Stimulated activated CD8-positive, alpha-beta memory T cell treated with anti-CD3 and anti-CD28 coated beads, Interleukin-7, amount 100 ng/mL, for 4 hours (primary cell): ENCODE results near the gene MYRFL.

ENCODE experiments used
- DNase-seq, 2 donors: peaks; one replicate each; pipeline ENCODE4 v3.0.0-alpha.2; 2020; ENCODE audit warnings: low read depth in 2 of 2

The MYRFL gene

DNA sequence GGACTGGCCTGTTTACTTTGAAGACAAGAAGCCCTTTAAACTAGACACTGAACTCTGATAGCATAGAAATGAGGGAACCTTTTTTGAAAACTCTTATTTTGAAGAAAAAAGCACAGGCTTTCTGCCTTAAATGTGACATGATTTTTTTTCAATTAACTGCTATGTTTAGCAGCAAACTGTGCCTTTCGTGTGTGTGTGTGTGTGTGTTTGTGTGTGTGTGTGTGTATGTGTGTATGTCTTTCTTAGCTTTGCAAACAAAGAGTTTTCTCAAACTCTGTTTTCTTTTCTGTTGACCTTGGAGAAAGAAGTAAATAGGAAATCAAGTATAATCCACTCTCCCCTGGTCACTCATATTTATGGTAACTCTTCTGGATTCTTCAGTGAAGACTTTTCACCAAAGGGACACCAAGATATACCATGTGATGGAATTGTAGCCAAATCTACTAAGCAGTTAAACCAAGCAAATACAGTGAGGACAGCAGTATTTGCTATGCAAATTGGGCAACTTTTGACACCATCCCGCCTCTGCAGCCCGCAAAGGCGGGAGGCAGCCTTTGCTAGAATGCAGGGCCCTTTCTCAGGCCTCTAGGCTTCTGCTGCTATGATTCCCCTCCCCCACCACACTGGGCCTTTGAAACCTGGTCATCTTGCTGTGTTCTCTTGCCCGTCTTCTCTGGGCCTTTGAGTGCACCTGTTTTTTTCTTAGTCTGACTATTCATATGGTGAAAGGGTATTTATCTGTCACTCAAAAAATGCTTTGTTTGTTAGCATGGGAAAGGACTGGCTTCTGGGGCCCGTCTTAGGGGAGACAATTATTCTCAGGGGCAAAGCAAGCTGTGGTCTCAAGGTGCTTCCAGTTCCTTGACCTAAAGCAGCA, 107.9 kb downstream of the MYRFL start:
- DNase-seq = no peak

DNA sequence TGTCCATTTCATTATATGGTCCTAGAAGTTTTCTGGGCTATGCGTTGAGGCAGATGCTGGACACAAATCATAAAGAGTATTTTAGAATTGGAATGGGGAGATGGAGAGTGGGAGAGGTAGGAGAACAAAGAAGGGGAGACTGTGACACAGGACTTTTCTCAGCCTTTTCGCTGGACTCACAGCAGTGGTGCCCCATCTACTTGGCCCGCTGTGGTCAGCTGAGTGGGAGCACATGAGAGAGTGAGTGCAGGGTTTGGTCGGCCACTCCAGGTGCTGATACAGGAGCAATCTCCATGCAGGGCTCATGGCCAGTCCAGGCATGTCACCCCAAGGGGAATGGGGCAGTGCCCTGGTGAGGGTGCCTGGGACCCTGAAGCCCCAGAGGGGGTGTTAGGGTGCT, 109.0 kb downstream of the MYRFL start:
- DNase-seq = no peak

DNA sequence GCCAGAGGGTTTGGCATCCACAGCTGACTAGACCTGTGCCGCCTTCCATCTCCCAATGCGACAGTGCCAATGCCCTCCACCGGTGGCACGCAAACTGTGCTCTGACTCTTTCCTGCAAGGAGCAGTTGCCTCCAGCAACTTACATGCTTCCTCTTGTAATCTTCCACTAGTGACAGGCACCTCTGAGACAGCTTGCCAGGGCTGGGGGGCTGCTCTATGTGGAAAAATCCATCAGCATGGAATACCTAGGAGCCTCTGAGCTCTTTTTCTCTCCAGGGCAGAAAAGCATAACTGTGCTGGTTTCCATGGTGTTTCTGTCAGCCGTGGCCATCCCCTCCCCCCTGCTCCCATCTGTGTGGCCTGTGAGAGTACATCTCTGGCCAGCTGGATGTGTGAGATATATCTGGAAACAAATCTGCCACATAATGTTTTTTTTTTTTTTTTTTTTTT, 110.6 kb downstream of the MYRFL start:
- no peak for DNase-seq

DNA sequence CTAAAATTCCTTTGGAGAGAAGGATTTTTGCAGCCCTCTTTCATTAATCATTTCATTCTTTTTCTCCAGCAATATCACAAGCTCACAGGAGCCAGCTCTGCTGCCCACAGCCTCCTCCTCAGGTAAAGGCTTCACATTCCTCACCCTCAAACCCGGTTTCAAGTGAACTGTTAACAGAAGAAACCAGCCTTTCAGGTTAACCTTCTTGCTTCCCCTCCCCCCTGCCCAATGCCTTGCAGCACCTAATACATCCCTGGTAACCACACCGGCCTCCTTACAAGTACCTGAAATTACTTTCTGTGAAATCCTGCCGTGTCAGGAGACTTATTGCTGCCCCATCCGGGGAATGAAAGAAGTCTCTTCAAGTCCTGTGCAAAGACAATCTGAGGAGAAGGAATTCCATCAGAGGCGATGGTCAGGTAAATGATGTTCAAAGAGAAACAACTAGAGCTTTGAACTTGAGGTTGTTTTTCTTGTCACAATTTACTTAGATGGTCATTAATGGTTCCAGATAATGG, 111.2 kb downstream of the MYRFL start:
- DNase-seq = no peak

DNA sequence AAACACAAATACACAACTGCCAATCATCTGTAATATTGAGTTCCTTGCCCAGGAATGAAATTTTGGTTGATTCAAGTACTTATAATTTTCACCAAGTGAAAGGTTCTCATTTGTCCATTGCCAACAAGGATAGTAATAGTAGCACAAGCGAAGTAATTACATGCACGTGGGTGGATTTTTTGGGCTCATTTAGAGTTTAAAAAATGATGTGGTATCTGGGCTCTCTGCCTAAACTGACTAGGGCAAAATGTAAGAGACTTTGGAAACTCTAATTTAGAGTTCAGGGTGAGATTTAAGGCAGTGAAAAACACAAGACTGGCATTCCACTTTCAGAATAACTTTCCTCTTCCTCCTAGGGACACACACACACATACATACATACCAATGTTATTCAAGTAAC, 111.7 kb downstream of the MYRFL start:
- no peak for DNase-seq

DNA sequence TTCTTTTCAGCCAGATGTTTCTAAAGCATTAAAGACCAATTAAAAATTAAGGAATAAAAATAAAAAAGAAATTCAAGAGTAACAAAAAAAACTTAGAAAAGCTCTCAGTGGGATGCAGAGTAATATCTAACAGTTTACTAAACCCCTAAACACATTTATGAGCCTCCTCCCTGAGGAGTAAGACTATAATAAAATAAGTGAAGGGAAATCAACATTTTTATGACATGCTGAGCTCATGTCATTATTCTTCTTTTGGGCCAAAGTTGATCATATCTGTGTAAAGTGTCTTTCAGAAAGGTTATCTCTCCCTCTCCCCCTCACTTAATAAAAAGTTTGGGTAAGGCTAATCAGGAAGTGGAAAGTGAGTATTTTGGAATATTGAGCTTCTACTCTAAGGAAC, 122.1 kb downstream of the MYRFL start:
- DNase-seq = no peak

DNA sequence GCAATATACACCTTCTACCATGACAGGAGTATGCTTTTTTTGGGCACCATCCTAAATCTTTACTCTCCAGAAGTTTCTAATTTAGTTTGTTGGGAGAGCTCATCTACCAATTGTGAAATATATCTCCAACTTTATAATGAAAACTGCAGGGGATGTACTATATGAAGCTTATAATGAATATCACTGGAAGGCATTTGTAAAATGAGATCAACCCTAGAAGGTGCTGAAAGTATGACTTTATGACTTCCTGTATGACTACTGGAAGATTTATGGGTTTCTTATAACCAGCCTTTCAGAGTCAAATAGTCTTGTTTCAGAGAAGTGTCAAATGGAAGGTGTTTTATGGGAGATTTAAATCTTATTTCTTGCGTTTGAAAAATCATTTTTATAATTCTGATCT, 122.9 kb downstream of the MYRFL start:
- no peak for DNase-seq

DNA sequence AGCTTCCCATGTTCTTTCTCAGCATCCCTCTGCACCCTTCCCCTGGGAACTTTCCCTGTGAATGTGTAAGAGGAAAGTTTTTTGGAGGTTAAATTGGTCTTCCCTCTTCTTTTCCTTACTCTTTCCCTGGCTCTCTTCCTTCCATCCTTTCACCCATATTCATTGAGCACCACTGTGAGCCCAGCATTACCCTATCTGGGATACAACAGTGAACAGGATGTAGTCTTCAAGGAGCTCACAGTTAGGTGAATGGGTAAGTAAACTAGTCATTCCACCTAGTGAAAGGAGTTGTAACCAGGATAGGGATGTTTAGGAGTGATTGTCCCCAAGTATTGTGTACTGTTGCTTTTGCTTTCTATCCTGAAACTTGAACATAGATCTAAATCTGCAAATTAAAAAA, 123.8 kb downstream of the MYRFL start:
- DNase-seq = no peak

DNA sequence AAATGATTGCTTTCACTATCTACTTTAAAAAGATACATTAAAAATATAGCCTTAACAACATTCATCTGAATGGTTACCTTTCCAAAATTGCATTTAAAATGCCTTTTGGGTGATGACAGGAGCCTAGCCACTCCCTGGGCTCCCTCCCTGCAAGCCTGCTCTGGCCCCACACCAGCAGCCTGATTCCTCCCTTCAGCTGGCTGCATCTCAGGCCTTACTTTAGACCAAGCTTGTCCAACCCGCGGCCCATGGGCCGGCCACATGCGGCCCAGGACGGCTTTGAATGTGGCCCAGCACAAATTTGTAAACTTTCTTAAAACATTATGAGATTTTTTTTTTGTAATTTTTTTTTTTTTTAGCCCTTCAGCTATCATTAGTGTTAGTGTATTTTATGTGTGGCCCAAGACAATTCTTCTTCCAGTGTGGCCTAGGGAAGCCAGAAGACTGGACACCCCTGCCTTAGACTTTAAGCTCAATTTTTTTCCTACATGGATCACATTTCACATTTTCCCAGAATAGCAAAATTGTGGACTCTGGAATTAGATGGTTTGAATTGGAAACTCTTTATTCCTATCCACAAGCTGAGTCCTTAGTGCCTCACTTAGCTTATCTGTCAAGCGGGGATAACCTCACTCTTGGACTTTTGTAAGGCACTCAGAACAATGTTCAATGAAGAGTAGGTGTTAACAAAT, 124.4 kb downstream of the MYRFL start:
- DNase-seq = no peak

DNA sequence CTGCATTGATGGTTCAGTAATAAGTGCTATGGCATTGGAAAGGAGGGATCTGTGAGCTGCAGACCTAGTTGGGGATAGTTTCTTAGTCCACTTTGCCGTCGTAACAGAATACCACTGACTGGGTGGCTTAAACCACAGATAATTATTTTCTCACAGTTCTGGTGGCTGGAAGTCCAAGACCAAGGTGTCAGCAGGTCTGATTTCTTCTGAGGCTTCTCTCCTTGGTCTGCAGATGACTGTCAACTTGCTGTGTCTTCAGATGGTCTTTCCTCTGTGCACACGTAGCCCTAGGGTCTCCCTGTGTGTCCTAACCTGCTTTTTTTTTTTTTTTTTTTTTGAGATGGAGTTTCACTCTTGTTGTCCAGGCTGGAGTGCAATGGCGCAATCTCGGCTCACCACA, 126.1 kb downstream of the MYRFL start:
- DNase-seq = no peak

DNA sequence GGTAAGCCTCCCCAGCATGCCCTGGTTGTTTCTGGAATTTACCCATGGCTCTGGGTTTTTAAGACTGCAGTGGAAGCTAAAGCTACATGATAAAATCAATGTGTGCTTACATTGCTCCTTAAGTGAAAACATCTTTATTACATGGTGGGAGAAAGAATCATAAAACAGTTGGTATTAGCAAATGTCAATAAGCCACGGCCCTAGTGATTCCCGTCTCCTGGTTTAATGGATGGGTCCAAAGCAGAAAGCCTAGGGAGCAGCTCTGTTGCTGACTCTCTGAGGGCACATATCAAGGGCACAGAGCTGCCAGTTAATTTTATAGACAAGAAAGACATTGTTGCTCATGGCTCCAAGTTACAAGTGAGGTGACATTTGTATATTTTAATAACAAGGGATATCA, 127.9 kb downstream of the MYRFL start:
- DNase-seq = no peak

DNA sequence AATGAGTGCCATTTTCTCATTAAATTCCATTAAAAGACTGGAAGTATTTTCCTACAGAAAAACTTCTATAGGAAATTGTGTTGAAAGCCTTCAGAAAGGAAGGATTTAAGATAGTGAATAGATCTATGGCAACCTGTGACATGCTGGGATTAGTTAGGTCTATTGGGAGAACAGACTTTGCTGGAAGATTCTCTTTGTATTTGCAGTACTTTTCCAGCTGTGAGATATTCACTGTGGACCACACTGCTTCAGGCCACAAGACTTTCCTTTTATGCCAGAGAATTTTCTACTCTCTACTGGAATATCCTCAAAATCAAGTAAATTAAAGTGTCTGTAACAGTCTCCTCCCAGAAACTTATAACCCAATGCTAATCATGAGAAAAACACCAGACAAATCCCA, 136.2 kb downstream of the MYRFL start:
- no peak for DNase-seq

DNA sequence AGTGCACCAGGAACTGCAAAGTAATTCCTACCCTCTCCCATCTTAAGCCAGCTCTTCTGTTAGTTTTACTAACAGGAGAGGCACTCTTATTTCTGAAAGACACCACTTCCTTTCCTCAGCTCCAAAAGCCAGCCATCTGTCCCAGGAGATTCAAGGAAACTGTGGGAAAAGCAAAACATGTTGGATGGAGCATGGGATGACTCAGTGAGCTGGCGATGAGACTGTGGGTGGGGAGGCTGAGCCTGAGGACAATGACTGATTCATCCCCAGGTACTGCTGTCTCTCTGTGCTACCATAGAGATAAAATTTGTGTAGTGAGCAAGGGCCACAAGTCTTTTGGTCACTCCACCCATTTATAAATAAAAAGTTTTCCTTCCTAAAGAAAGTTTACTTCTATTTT, 141.4 kb downstream of the MYRFL start:
- DNase-seq = no peak

DNA sequence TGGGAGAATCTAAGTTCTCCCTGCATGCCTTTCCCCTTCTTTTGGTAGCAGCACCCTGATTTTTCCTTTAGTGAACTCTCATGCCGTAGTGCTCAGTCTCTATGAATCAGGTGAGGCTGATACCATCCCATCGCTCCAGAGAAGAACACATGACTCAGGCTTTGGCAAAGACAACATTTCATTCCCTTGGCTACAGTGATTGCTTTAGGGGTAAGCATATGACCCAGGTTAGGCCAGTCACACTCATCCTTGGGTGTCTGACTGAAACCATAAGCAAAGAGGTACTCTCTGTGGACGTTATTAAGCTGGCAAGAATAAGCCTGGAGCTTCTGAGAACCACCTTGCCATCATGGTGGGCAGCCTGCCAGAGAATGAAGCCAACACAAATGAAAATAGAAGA, 141.8 kb downstream of the MYRFL start:
- DNase-seq = no peak

DNA sequence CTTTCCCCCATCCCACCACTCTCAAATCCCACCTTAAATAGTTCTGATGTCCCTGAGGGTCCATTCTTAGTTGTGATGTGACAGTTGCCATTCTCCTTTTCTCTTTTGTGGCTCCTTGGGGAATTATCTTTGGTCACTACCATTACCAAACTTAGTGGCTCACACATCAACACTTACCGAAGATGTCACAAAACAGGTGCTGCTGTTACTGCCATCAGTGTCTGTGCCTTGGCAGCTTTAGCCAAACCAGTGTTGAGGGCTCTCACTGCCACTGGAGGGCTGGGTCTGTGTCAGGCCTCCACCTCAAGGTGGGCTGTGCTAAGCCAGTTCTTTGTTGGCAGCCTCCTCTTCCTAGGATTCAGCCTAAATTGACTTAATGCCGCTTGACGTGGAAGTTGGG, 144.0 kb downstream of the MYRFL start:
- no peak for DNase-seq

DNA sequence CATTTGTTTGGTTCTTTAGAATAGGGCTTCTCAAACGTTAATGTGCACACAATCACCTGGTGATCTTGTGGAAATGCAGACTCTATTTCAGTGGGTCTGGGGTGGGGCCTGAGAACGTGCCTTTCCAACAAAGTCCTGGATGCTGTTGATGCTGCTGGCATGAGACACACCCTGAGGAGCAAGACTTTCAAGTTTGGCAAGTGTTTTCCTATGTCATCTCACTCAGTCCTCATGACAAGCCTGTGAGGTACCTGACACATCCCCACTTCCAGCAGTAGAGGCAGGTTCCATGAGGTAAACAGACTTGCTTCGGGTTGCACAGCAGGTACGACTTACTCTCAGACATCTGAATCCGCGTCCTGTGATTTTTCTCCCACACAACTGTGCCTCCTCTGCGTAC, 147.1 kb downstream of the MYRFL start:
- no peak for DNase-seq

DNA sequence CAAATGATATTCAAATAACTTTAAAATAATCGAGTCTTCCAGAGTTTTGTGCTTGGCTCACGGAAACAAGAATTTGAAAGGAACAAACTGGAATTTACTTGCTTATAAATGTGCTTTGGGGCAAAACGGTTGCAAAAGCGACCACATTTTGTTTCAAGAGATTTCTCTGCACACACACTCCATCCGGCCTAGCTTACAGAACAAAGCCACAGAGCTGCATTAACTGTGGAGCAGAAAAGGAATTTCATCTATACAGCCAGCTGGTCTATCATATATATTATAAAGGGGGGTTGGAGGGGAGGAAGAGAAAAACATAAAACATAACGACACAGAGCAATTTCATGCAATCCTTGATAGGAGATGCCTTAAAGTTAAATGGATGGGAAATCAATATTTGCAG, 153.0 kb downstream of the MYRFL start:
- DNase-seq = no peak

DNA sequence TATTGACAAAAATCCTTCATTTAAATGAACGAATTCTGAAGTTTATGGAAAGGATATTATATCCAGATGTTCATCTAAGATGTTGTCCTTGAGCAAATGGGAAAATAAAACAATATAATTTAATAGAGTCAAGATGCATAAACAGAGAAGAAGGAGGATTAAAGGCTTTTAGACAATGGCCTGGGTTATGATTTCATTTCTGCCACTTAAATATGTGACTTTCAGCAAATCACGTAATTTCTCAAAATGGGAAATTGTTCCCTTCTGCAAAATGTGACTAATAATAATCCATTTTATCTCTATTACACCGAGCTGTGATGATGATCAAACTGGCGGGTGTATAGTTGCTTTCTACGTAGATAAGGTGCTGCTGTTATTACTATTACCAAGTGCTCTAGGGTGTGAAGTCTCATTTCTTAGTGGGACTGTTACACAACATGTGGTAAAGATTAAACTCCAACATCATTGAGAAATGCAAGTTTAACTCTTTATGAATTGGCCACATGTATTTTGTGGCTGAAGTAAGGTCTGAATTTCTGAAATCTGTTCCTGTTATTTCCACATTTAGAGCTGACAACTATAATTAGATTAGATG, 157.0 kb downstream of the MYRFL start:
- DNase-seq = no peak

DNA sequence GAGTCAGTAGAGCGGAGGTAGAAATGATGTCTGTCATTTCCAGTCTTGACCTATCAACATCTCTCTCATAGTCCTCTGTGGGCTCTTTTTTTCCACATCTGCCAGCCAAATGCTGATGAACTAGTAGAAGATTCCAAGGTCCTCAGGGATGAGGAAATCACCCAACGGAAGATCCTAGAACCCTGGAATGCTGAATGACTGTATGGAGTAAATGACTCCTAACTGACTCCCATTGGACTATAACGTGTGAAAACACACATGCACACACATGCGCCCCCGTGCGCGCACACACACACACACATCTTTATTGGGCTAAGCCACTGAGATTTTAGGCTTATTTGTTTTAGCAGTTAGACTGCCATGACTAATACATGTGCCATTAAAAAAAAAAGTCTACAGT, 159.2 kb downstream of the MYRFL start:
- DNase-seq = no peak

DNA sequence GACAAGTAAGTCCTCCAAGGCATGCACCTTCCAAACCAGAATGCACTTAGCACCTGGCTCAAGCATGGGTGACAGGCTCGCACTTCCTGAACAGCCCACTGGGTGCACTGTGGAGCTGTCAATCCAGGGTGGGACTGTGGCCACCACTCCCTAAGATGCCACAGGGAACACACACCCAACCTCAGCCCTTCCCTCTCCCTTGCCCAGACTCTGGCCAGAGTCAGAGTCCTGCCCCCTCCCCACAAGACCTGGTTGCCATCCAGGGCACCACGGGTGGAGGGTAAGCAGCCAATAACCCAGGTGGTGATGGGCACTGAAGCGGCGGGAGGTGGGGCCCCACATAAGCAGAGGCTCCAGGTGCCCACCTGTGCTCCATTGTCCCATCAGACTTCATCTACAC, 160.6 kb downstream of the MYRFL start:
- no peak for DNase-seq

DNA sequence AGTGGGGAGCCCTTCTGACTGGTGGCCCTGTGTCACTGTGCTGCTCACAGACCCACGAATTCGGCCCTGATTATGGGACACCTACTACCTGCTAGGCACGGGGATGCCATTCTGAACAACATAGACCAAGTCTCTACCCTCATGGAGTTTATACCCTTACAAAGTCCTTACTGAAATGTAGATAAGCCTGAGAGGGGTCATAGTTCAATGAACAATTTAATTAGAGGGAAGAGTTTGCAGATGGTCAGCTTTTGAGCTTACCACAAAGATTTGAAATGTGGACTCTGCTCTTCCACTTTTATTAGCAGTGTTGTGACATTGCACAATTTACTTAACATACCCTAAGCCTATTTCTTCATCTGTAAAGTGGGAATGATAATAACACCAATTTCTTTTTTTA, 161.1 kb downstream of the MYRFL start:
- no peak for DNase-seq

DNA sequence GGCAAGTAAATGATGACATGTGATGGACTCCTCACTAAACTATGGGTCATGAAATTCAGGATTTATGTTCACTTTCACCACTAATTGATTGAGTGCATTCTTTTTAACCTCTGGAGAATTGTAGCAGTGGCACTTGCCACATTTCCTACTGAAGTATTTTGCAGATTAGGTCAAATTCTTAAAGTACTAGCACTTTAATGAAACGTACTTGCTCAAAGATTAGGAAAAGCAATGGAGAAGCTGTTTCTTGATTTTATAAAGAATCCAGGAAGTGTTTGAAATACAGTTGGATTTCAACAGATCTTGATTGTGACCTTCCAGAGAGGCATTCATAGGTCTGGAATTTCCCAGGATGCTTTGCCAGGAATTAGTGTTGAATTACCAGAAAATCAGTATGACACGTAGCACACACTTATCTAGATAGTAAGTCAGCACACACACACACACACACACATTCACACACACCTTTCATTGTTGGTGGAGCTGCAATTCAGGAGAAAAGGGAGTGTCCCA, 162.6 kb downstream of the MYRFL start:
- no peak for DNase-seq
